A549 (cell line): Measurements from ENCODE around the gene PIK3R1. TPM values are rescaled to one million over a fixed set of nuclear protein-coding genes. Genes with fewer than 3 reads are reported as not detected.

Experiments used
- ATAC-seq, 2 experiments: fragments of 200-7000 bp in 1 of 2; fragments of >200 bp in 1 of 2; cut with Nextera tagmentation in 1 of 2; cut with Tn5 transposase in 1 of 2; 3 replicates each; pipeline versions ENCODE4 v1.8.0 to v1.9.1; 2018 to 2020; ENCODE audit warnings: mild to moderate bottlenecking in 1 of 2, moderate library complexity in 1 of 2
- CTCF ChIA-PET: fragments of 300-600 bp; sonication (Branson Sonifier 250); formaldehyde crosslinking; extraction: SDS; loops from one replicate; lab custom pipeline; 2021; ENCODE audit warnings: antibody characterized with exemption, inconsistent platforms; lab: Yijun Ruan, JAX
- POLR2A ChIA-PET: fragments of 350-600 bp; formaldehyde crosslinking; extraction: SDS; loops from one replicate; lab custom pipeline; 2021; ENCODE audit warnings: antibody characterized with exemption, inconsistent platforms; lab: Yijun Ruan, JAX
- DNase-seq, 2 experiments: peaks; one replicate each; pipeline versions ENCODE4 v3.0.0 to v3.0.0-alpha.2; 2011 to 2016; ENCODE audit warnings: low read depth in 1 of 2, low spot score in 1 of 2
- FAIRE-seq: peaks from 2 replicates; lab custom pipeline; 2011; peaks lifted over from hg19 to GRCh38; lab: Jason Lieb, UNC
- H3K27ac ChIP-seq, 2 experiments: fragments of >200 bp; sonication (Bioruptor Twin); formaldehyde crosslinking; 3 replicates each; pipeline ENCODE4 v1.5.1; 2016 to 2017
- H3K4me1 ChIP-seq: fragments of >200 bp; sonication (Bioruptor Twin); formaldehyde crosslinking; 3 replicates; pipeline ENCODE4 v1.6.1; 2016
- H3K4me2 ChIP-seq: fragments of >200 bp; sonication (Bioruptor Twin); formaldehyde crosslinking; 3 replicates; pipeline ENCODE4 v1.6.1; 2016
- H3K4me3 ChIP-seq: fragments of >200 bp; sonication (Bioruptor Twin); formaldehyde crosslinking; 3 replicates; pipeline ENCODE4 v1.5.1; 2016
- H3K9me3 ChIP-seq: fragments of >200 bp; sonication (Bioruptor Twin); formaldehyde crosslinking; 3 replicates; pipeline ENCODE4 v1.6.1; 2016
- BHLHE40 ChIP-seq: IDR thresholded peaks from 2 replicates; pipeline ENCODE4 v1.6.1; 2012; ENCODE audit warnings: low read depth, low read length, inconsistent platforms
- CEBPB ChIP-seq, 2 experiments: fragments of >200 bp in 1 of 2; sonication (Bioruptor Twin) in 1 of 2; formaldehyde crosslinking in 1 of 2; IDR thresholded peaks; 2 replicates each; pipeline ENCODE4 v1.6.1; 2012 to 2016
- CHD2 ChIP-seq: fragments of 150-350 bp; IDR thresholded peaks from 2 replicates; pipeline ENCODE4 v1.6.1; 2014; ENCODE audit warnings: low read length; ENCODE audit not compliant: partially characterized antibody
- EHF ChIP-seq: fragments of 250-450 bp; sonication (Bioruptor Pico); IDR thresholded peaks from 2 replicates; pipeline ENCODE4 v1.5.0; 2020; ENCODE audit warnings: mild to moderate bottlenecking
- FOSL2 ChIP-seq, 2 experiments: fragments of 450-650 bp in 1 of 2; fragments of >200 bp in 1 of 2; sonication (Bioruptor Twin) in 1 of 2; formaldehyde crosslinking; IDR thresholded peaks; 2 replicates each; pipeline versions ENCODE4 v1.5.0 to v1.6.1; 2016 to 2020; ENCODE audit warnings: mild to moderate bottlenecking in 1 of 2, moderate library complexity in 1 of 2
- HMGXB4 ChIP-seq: fragments of 250-450 bp; sonication (Bioruptor Pico); IDR thresholded peaks from 2 replicates; pipeline ENCODE4 v1.5.0; 2021; ENCODE audit warnings: mild to moderate bottlenecking, moderate library complexity, borderline replicate concordance
- HOXB13 ChIP-seq: fragments of 250-450 bp; sonication (Bioruptor Pico); IDR thresholded peaks from 2 replicates; pipeline ENCODE4 v1.5.0; 2020; ENCODE audit warnings: low read depth, mild to moderate bottlenecking, moderate library complexity
- HOXB5 ChIP-seq: fragments of 250-450 bp; sonication (Bioruptor Pico); IDR thresholded peaks from 2 replicates; pipeline ENCODE4 v1.5.0; 2020; ENCODE audit warnings: mild to moderate bottlenecking, moderate library complexity
- JUN ChIP-seq, 2 experiments: fragments of >200 bp; sonication (Bioruptor Twin); formaldehyde crosslinking; IDR thresholded peaks; 2 replicates in 1 of 2; 3 replicates in 1 of 2; pipeline ENCODE4 v1.6.1; 2016 to 2017
- KDM1A ChIP-seq: fragments of 200-600 bp; sonication (generic); IDR thresholded peaks from 2 replicates; pipeline ENCODE4 v1.6.1; 2016; ENCODE audit warnings: low read depth, mild to moderate bottlenecking
- MAFK ChIP-seq: fragments of 450-650 bp; IDR thresholded peaks from 2 replicates; pipeline ENCODE4 v1.6.1; 2014; ENCODE audit not compliant: partially characterized antibody
- MAX ChIP-seq: IDR thresholded peaks from 2 replicates; pipeline ENCODE4 v1.6.1; 2012
- NFE2L2 ChIP-seq: fragments of 150-350 bp; conservative IDR thresholded peaks from 2 replicates; pipeline ENCODE4 v1.6.1; 2014; ENCODE audit warnings: low read length
- SMC3 ChIP-seq: fragments of >200 bp; sonication (Bioruptor Twin); formaldehyde crosslinking; IDR thresholded peaks from 3 replicates; pipeline ENCODE4 v1.6.1; 2018; ENCODE audit warnings: inconsistent platforms
- TP53 ChIP-seq: fragments of 250-450 bp; sonication (Bioruptor Pico); IDR thresholded peaks from 2 replicates; pipeline ENCODE4 v1.5.0; 2021; ENCODE audit warnings: mild to moderate bottlenecking, moderate library complexity
- USF2 ChIP-seq: fragments of 450-650 bp; IDR thresholded peaks from 2 replicates; pipeline ENCODE4 v1.6.1; 2014; ENCODE audit warnings: antibody characterized with exemption
- ZC3H11A ChIP-seq: fragments of 450-650 bp; IDR thresholded peaks from 2 replicates; pipeline ENCODE4 v1.6.1; 2014; ENCODE audit warnings: antibody characterized with exemption, mild to moderate bottlenecking
- ZSCAN20 ChIP-seq: fragments of 250-450 bp; sonication (Bioruptor Pico); IDR thresholded peaks from 2 replicates; pipeline ENCODE4 v1.8.0; 2022; ENCODE audit warnings: mild to moderate bottlenecking, moderate library complexity
- WGBS: methylation state at CpG from one replicate; pipeline ENCODE4 v1.1.6; 2017; ENCODE audit errors: missing lambda C conversion rate; 5-methylcytosine and 5-hydroxymethylcytosine counted together
- polyA plus RNA-seq, 4 experiments: library from polyadenylated mRNA; depleted of rRNA in 3 of 4; stranded (reverse); fragments of >200 nt; fragmentation: RNase III in 1 of 4; extraction: RNeasy Plus Mini Kit Qiagen cat#74134 plus additional on column Dnase treatment in 1 of 4; gene quantifications; 2 replicates in 3 of 4; 3 replicates in 1 of 4; pipeline ENCODE4 v1.2.3, GENCODE V29; 2011 to 2017

Gene PIK3R1
- polyA plus RNA-seq, 2 of the 4 experiments (the other 2 are of a cell fraction): 5.5 to 5.7 TPM

- TF ChIP-seq HMGXB4 (CRISPR knock-in tag): no peak
- no peak for TF ChIP-seq NFE2L2
- no peak for TF ChIP-seq KDM1A
- no peak for TF ChIP-seq BHLHE40
- TF ChIP-seq EHF (CRISPR knock-in tag): no peak
- TF ChIP-seq CEBPB (IDR thresholded peaks at IDR 0.05): no peak; a peak in 1 of 4 replicates
- TF ChIP-seq CHD2: no peak
- TF ChIP-seq FOSL2 (IDR thresholded peaks at IDR 0.05): peak; percentile 10; the same call in 1 of the 2 replicates
- TF ChIP-seq FOSL2 (CRISPR knock-in tag; IDR thresholded peaks at IDR 0.05): peak; percentile 47
- peak; percentile 48 for TF ChIP-seq MAX
- peak; percentile 77; the same call in 1 of the 2 replicates for TF ChIP-seq HOXB5 (CRISPR knock-in tag)
- no peak for TF ChIP-seq TP53
- no peak for TF ChIP-seq ZC3H11A
- no peak for TF ChIP-seq USF2
- peak; percentile 52 for TF ChIP-seq SMC3
These were observed 118.3 kb downstream of the PIK3R1 start (continued) for GRCh38 chr5:68333649-68334552.

- ATAC-seq (peak; percentile 52 to 68; a peak in 5 of 6 replicates), FAIRE-seq (no peak)
- no peak overlapping the region for H3K4me3 ChIP-seq
- WGBS: 26% methylated on average over 2 of the region's 2 CpGs
- H3K27ac ChIP-seq: peak overlapping the region; percentile 69 to 79; a peak in 5 of 6 replicates
- 0 out of 3 replicates have a peak, but pooled peaks cover 4% of the 10 kb centered on the region for H3K9me3 ChIP-seq
- POLR2A ChIA-PET: interaction anchor here (0.8 kb wide), 1 partner anchor 9 kb away, joined by 3 read pairs; no protein-coding TSS in a partner anchor
- CTCF ChIA-PET: interaction anchor here (0.6 to 1.5 kb wide), 5 partner anchors 14 to 732 kb away, joined by 3 to 6 read pairs (median 4); no protein-coding TSS in a partner anchor
- TF ChIP-seq FOSL2 (IDR thresholded peaks at IDR 0.05) (no peak), FOSL2 (CRISPR knock-in tag; IDR thresholded peaks at IDR 0.05) (peak; percentile 10; the same call in 1 of the 2 replicates), JUN (IDR thresholded peaks at IDR 0.05) (peak in 1 of 2 experiments; percentile 38; a peak in 1 of 5 replicates), USF2 (no peak), ZSCAN20 (CRISPR knock-in tag) (no peak), MAX (0 out of 2 replicates have a peak, but pooled peaks have one; percentile 1)
- TF ChIP-seq, all 56 proteins: peak for 3
- Histone ChIP-seq H3K4me1 (peaks cover 36% of the 10 kb centered on the region), H3K4me2 (peak overlapping the region; percentile 50)
- DNase-seq: no peak
These were observed 119.0 kb downstream of the PIK3R1 start for GRCh38 chr5:68334553-68334886.

GRCh38 chr5:68335075-68335474 is 119.5 kb downstream of the PIK3R1 start:
- CTCF ChIA-PET: interaction anchor here (1.1 kb wide), 1 partner anchor 15 kb away, joined by 4 read pairs; no protein-coding TSS in a partner anchor
- DNase-seq (no peak), ATAC-seq (no peak), FAIRE-seq (no peak)
- Histone ChIP-seq H3K4me1 (peaks cover 36% of the 10 kb centered on the region), H3K27ac (peak overlapping the region; percentile 69 to 79; a peak in 5 of 6 replicates), H3K9me3 (0 out of 3 replicates have a peak, but pooled peaks cover 4% of the 10 kb centered on the region), H3K4me3 (no peak overlapping the region), H3K4me2 (no peak overlapping the region)
- TF ChIP-seq MAFK (peak; percentile 81), HOXB13 (no peak)
- POLR2A ChIA-PET: interaction anchor here (0.8 kb wide), 1 partner anchor 8 kb away, joined by 3 read pairs; no protein-coding TSS in a partner anchor
